ENCODE measurements around the gene PROSER2. TPM values are rescaled to one million over a fixed set of nuclear protein-coding genes. Genes with fewer than 3 reads are reported as not detected.

PROSER2 gene
- total RNA-seq, 2 donors from 2014 or later: 24.7 to 39.9 TPM

DNA sequence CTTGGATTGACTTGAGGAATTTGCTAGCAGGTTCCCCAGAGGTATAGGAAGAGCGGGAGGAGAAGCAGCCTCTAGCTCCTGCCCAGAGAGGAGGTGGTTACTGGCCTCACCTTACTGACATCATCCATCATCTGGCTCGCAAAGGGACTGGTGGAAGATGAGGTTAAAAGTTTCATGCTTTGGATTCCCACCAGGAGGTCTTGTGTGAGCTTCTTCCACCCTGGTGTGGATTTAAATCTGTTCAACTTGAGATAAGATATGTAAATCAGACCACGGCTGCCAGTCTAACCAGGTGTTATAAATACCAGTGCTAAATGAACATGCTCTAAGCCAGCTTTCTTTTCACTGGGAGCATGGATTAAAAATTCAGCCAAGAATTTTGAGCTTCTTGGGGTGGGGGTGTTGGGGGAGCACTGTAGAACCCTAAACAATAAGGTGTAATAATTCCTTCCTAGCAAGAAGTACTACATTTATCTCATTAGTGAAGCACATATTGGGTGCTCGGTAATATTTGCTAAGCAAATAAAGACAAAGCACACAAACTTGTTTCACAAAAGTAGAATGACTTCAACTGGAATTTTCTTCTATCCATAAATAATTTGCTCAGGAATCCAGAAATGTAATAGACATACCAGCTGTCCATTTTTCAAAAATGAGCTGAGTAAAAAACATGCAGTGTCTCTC lies 7.8 kb downstream of the PROSER2 start:
- Histone ChIP-seq H3K27ac (peak overlapping the region; percentile 45 to 50), H3K9me3 (no peaks in the 10 kb centered on the region), H3K27me3 (replicated peaks; ENCODE audit: insufficient read depth) (no peaks in the 10 kb centered on the region), H3K4me1 (replicated peaks) (no peaks in the 10 kb centered on the region), H3K36me3 (no peaks in the 10 kb centered on the region), H3K4me3 (no peak overlapping the region)
- intact Hi-C loops (cut with DNase I): no loop called here
- DNase-seq (ENCODE audit: low spot score): peak; percentile 29
- 39% methylated on average over 4 of the region's 4 CpGs for WGBS
- TF ChIP-seq POLR2AphosphoS5 (IDR thresholded peaks at IDR 0.05): peak; percentile 32
- TF ChIP-seq, protein P1, sequence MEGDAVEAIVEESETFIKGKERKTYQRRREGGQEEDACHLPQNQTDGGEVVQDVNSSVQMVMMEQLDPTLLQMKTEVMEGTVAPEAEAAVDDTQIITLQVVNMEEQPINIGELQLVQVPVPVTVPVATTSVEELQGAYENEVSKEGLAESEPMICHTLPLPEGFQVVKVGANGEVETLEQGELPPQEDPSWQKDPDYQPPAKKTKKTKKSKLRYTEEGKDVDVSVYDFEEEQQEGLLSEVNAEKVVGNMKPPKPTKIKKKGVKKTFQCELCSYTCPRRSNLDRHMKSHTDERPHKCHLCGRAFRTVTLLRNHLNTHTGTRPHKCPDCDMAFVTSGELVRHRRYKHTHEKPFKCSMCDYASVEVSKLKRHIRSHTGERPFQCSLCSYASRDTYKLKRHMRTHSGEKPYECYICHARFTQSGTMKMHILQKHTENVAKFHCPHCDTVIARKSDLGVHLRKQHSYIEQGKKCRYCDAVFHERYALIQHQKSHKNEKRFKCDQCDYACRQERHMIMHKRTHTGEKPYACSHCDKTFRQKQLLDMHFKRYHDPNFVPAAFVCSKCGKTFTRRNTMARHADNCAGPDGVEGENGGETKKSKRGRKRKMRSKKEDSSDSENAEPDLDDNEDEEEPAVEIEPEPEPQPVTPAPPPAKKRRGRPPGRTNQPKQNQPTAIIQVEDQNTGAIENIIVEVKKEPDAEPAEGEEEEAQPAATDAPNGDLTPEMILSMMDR (IDR thresholded peaks at IDR 0.05): no peak
- TF ChIP-seq POLR2A (IDR thresholded peaks at IDR 0.05): peak; percentile 25

- Histone ChIP-seq H3K27me3 (replicated peaks; ENCODE audit: insufficient read depth) (no peaks in the 10 kb centered on the region), H3K4me1 (replicated peaks) (no peaks in the 10 kb centered on the region), H3K36me3 (no peaks in the 10 kb centered on the region), H3K4me3 (no peak overlapping the region), H3K27ac (peak overlapping the region; percentile 45 to 50), H3K9me3 (no peaks in the 10 kb centered on the region)
- peak; percentile 19 for DNase-seq (ENCODE audit: low spot score)
- intact Hi-C loops (cut with DNase I): no loop called here
- 37% methylated on average over 7 of the region's 7 CpGs for WGBS
- TF ChIP-seq, protein P1 (IDR thresholded peaks at IDR 0.05): no peak
- no peak for TF ChIP-seq POLR2A (IDR thresholded peaks at IDR 0.05)
- no peak for TF ChIP-seq POLR2AphosphoS5 (IDR thresholded peaks at IDR 0.05)
Observed at GRCh38 chr10:11831520-11831951, 8.4 kb downstream of the PROSER2 start.

DNA sequence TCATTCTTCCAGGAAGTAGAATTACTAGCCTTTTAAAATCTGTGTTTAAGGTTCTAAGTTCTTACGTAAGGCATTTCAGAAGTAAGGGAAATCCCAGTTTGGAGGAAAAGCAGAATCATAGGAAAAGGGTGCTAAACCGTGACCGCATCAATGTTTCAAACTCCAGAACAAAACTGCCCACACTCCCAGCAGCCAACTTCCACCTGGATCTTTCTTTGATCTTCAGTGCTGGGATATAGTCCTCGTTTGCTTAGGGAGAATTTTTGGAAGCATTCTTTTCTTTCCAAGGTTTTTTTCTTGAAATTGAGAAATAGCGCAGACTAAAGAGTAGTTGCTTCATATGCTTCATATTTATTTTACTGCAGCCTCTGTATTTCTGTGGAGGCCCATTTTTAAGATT lies 8.9 kb downstream of the PROSER2 start:
- DNase-seq (ENCODE audit: low spot score): no peak
- Histone ChIP-seq H3K4me3 (no peak overlapping the region), H3K27me3 (replicated peaks; ENCODE audit: insufficient read depth) (no peaks in the 10 kb centered on the region), H3K27ac (peak overlapping the region; percentile 45 to 50), H3K4me1 (replicated peaks) (no peaks in the 10 kb centered on the region), H3K9me3 (no peaks in the 10 kb centered on the region), H3K36me3 (no peaks in the 10 kb centered on the region)
- TF ChIP-seq POLR2AphosphoS5 (IDR thresholded peaks at IDR 0.05): no peak
- no peak for TF ChIP-seq POLR2A (IDR thresholded peaks at IDR 0.05)
- intact Hi-C loops (cut with DNase I): no loop called here
- WGBS: 48% methylated on average over 5 of the region's 5 CpGs

DNA sequence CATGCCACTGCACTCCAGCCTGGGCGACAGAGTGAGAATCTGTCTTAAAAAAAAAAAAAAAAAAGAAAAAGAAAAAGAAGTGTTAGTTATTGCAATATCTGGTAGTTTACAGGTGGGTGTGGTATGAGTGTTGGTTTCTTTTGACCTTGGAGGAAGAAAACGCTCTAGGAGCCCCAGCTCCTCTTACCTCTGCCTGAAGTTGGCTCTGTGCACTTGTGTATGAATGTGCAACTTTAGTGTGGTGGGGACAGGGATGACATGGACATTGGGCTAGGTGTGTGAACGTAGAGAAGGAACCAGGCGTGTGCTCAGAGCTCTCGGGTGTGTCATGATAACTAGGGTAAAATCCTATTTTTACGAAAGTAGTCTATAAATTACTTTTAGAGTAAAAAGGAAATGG lies 11.9 kb downstream of the PROSER2 start:
- H3K27ac ChIP-seq: no peak overlapping the region
- H3K27me3 ChIP-seq (replicated peaks; ENCODE audit: insufficient read depth): no peaks in the 10 kb centered on the region
- H3K4me1 ChIP-seq (replicated peaks): no peaks in the 10 kb centered on the region
- WGBS: 92% methylated on average over 6 of the region's 6 CpGs
- DNase-seq (ENCODE audit: low spot score): no peak
- no peak overlapping the region for H3K4me3 ChIP-seq
- no peak for TF ChIP-seq POLR2A (IDR thresholded peaks at IDR 0.05)
- TF ChIP-seq, protein P1 (IDR thresholded peaks at IDR 0.05): no peak
- TF ChIP-seq POLR2AphosphoS5 (IDR thresholded peaks at IDR 0.05): no peak
- H3K36me3 ChIP-seq: no peaks in the 10 kb centered on the region
- H3K9me3 ChIP-seq: no peaks in the 10 kb centered on the region
- intact Hi-C loops (cut with DNase I): no loop called here

DNA sequence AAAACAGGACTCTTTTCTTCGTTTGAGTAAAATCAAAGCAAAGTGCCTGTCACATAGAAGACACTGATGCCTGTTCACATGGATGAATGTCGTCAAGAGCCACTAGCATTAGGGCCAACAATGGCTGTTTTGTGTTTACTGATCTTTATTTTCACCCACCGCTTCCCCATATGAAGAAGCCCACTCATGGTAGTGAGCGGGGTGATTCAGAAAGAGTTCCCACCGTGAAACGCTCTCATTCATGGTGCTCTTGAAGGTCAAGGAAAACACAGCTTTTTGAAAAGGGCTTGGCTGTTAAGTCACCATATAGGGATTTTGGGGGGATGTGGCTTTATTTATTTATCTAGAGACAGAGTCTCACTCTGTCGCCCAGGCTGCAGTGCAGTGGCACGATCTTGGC lies 12.5 kb downstream of the PROSER2 start:
- intact Hi-C loops (cut with DNase I): no loop called here
- no peak for DNase-seq (ENCODE audit: low spot score)
- no peaks in the 10 kb centered on the region for H3K4me1 ChIP-seq (replicated peaks)

More for the DNA sequence above, 12.5 kb downstream of the PROSER2 start:
- Histone ChIP-seq H3K9me3 (no peaks in the 10 kb centered on the region), H3K4me3 (no peak overlapping the region), H3K27ac (no peak overlapping the region), H3K36me3 (no peaks in the 10 kb centered on the region), H3K27me3 (replicated peaks; ENCODE audit: insufficient read depth) (no peaks in the 10 kb centered on the region)
- TF ChIP-seq POLR2A (IDR thresholded peaks at IDR 0.05) (no peak), POLR2AphosphoS5 (IDR thresholded peaks at IDR 0.05) (no peak)
- TF ChIP-seq, protein P1 (IDR thresholded peaks at IDR 0.05): no peak
- WGBS: 92% methylated on average over 8 of the region's 8 CpGs
